Liver (tissue), 3 donors: ENCODE results near the gene MPP3.

Experiments
- CTCF ChIP-seq: fragments of 150-350 bp; IDR thresholded peaks from 2 replicates; pipeline ENCODE4 v1.5.1; 2017; ENCODE audit warnings: improper control_type of control experiment, low read depth, low read length; ENCODE audit not compliant: missing input control
- EGR1 ChIP-seq, 2 donors: IDR thresholded peaks; 2 replicates each; pipeline ENCODE4 v1.6.1; 2016 to 2018; ENCODE audit warnings: antibody characterized with exemption in 2 of 2, low read depth in 2 of 2
- GABPA ChIP-seq, 2 donors: IDR thresholded peaks in 1 of 2; conservative IDR thresholded peaks in 1 of 2; 2 replicates each; pipeline ENCODE4 v1.6.1; 2016; ENCODE audit warnings: antibody characterized with exemption in 2 of 2, mild to moderate bottlenecking in 1 of 2, moderate library complexity in 1 of 2
- REST ChIP-seq: IDR thresholded peaks from 2 replicates; pipeline ENCODE4 v1.6.1; 2016; ENCODE audit warnings: antibody characterized with exemption, mild to moderate bottlenecking
- SP1 ChIP-seq: IDR thresholded peaks from 2 replicates; pipeline ENCODE4 v1.6.1; 2018; ENCODE audit warnings: antibody characterized with exemption, mild to moderate bottlenecking
- YY1 ChIP-seq: IDR thresholded peaks from 2 replicates; pipeline ENCODE4 v1.6.1; 2016; ENCODE audit warnings: antibody characterized with exemption, mild to moderate bottlenecking
- ZBTB33 ChIP-seq: IDR thresholded peaks from 2 replicates; pipeline ENCODE4 v1.6.1; 2016; ENCODE audit warnings: antibody characterized with exemption
- donor health status: healthy.
- donor health status: healthy.

- TF ChIP-seq SP1 = no peak
- no peak for TF ChIP-seq CTCF
- no peak for TF ChIP-seq REST
- no peak for TF ChIP-seq ZBTB33
- no peak for TF ChIP-seq YY1
- TF ChIP-seq GABPA (IDR thresholded peaks at IDR 0.05 in 1 of 2, conservative IDR thresholded peaks at IDR 0.05 in 1 of 2) = no peak
- TF ChIP-seq EGR1 (IDR thresholded peaks at IDR 0.05; ENCODE audit: low read depth in 2 of 2) = no peak
Observed at GRCh38 chr17:43852571-43852970, 19.6 kb upstream of the MPP3 start.
